HepG2 (cell line): ENCODE results near the gene ABHD6. TPM values are rescaled to one million over a fixed set of nuclear protein-coding genes. Genes with fewer than 3 reads are reported as not detected.

Experiments used
- ATAC-seq: fragments of 200-7000 bp; cut with Tn5 transposase; 3 replicates; pipeline ENCODE4 v1.9.1; 2020; ENCODE audit warnings: mild to moderate bottlenecking, moderate library complexity
- Bru-seq: library from RNA; stranded (reverse); fragments of 400-500 nt; gene quantifications from one replicate; lab custom pipeline; 2021; lab: Mats Ljungman, UMichigan
- BruChase-seq, 2 experiments: library from RNA; stranded (reverse); fragments of 400-500 nt; gene quantifications; one replicate each; lab custom pipeline; 2021; lab: Mats Ljungman, UMichigan
- BruUV-seq: library from RNA; stranded (reverse); fragments of 400-500 nt; replicated peaks from 2 replicates; lab custom pipeline; 2021; lab: Mats Ljungman, UMichigan
- CTCF ChIA-PET: fragments of 300-600 bp; formaldehyde crosslinking; extraction: SDS; loops from one replicate; lab custom pipeline; 2021; ENCODE audit warnings: low total read pairs, inconsistent platforms, low intra/inter-chr PET ratio; lab: Yijun Ruan, JAX
- POLR2A ChIA-PET: fragments of 350-600 bp; sonication (Branson Sonifier 250); formaldehyde crosslinking; loops from one replicate; lab custom pipeline; 2020; ENCODE audit warnings: antibody characterized with exemption, inconsistent platforms; lab: Yijun Ruan, JAX
- DNase-seq: peaks from one replicate; pipeline ENCODE4 v3.0.0-alpha.2; 2015; ENCODE audit warnings: low spot score
- FAIRE-seq: peaks from 3 replicates; lab custom pipeline; 2011; peaks lifted over from hg19 to GRCh38; lab: Jason Lieb, UNC
- H2AFZ ChIP-seq: one replicate; pipeline ENCODE4 v1.6.1; 2011; ENCODE audit warnings: low read length, inconsistent platforms
- H3K27ac ChIP-seq: fragments of 300-600 bp; 3 replicates; pipeline ENCODE4 v1.8.0; 2011; ENCODE audit warnings: mixed run types, mild to moderate bottlenecking, mixed read lengths, low read length, inconsistent platforms; ENCODE audit not compliant: insufficient read depth; ENCODE audit errors: extremely low read length
- H3K27me3 ChIP-seq, 2 experiments: fragments of 200-600 bp in 1 of 2; 2 replicates in 1 of 2; 3 replicates in 1 of 2; pipeline versions ENCODE4 v1.6.0 to v1.8.0; 2011; ENCODE audit warnings: low read length in 2 of 2, mild to moderate bottlenecking in 2 of 2, moderate library complexity in 2 of 2, inconsistent platforms in 1 of 2; ENCODE audit not compliant: insufficient read depth in 2 of 2, control insufficient read depth in 1 of 2
- H3K36me3 ChIP-seq, 2 experiments: fragments of 200-600 bp in 1 of 2; replicated peaks in 1 of 2; 2 replicates in 1 of 2; 3 replicates in 1 of 2; pipeline versions ENCODE4 v1.5.1 to v1.8.0; 2011; ENCODE audit warnings: low read length in 2 of 2, inconsistent platforms in 1 of 2; ENCODE audit not compliant: insufficient read depth in 2 of 2, control insufficient read depth in 1 of 2
- H3K4me1 ChIP-seq: 2 replicates; pipeline ENCODE4 v1.5.1; 2012; ENCODE audit warnings: low read length, inconsistent platforms; ENCODE audit not compliant: insufficient read depth
- H3K4me2 ChIP-seq: 2 replicates; pipeline ENCODE4 v1.6.0; 2011; ENCODE audit warnings: low read depth, low read length, inconsistent platforms
- H3K4me3 ChIP-seq, 3 experiments: fragments of 200-600 bp in 1 of 3; sonication (generic), shearing (Covaris generic) in 1 of 3; replicated peaks in 1 of 3; 2 replicates each; pipeline ENCODE4 v1.5.1; 2011 to 2016; ENCODE audit warnings: low read length in 3 of 3, inconsistent platforms in 2 of 3, low read depth in 2 of 3, mild to moderate bottlenecking in 2 of 3, control low read depth in 1 of 3, mixed read lengths in 1 of 3; ENCODE audit not compliant: insufficient read depth in 1 of 3
- H3K79me2 ChIP-seq: one replicate; pipeline ENCODE4 v1.6.1; 2011; ENCODE audit warnings: low read length, inconsistent platforms; ENCODE audit not compliant: insufficient read depth
- H3K9ac ChIP-seq: 2 replicates; pipeline ENCODE4 v1.6.0; 2011; ENCODE audit warnings: mild to moderate bottlenecking, low read depth, low read length, inconsistent platforms; ENCODE audit not compliant: insufficient read depth
- H3K9me3 ChIP-seq: 2 replicates; pipeline ENCODE4 v1.5.1; 2012; ENCODE audit warnings: mild to moderate bottlenecking, low read length
- H4K20me1 ChIP-seq: 2 replicates; pipeline ENCODE4 v1.6.0; 2011; ENCODE audit warnings: inconsistent platforms, mild to moderate bottlenecking, low read length, moderate library complexity; ENCODE audit not compliant: insufficient read depth
- AFF4 ChIP-seq: sonication (generic); formaldehyde crosslinking; IDR thresholded peaks from 2 replicates; pipeline ENCODE4 v1.4.0; 2020; ENCODE audit warnings: missing genetic modification reagents
- ERF ChIP-seq: IDR thresholded peaks from 2 replicates; pipeline ENCODE4 v1.6.1; 2018; ENCODE audit warnings: missing biosample characterization, missing genetic modification reagents
- FOXA3 ChIP-seq: IDR thresholded peaks from 2 replicates; pipeline ENCODE4 v1.6.1; 2016; ENCODE audit warnings: missing genetic modification reagents, missing compliant biosample characterization
- KAT7 ChIP-seq: IDR thresholded peaks from 2 replicates; pipeline ENCODE4 v1.6.1; 2018; ENCODE audit warnings: borderline replicate concordance, missing compliant biosample characterization
- MAX ChIP-seq: IDR thresholded peaks from 2 replicates; pipeline ENCODE4 v1.6.1; 2012; ENCODE audit warnings: inconsistent platforms
- NFRKB ChIP-seq: fragments of 450-650 bp; IDR thresholded peaks from 2 replicates; pipeline ENCODE4 v1.6.1; 2017
- NR1H2 ChIP-seq: sonication (generic); formaldehyde crosslinking; IDR thresholded peaks from 2 replicates; pipeline ENCODE4 v1.8.1; 2022; ENCODE audit warnings: low read depth, missing genetic modification reagents, borderline replicate concordance
- PCBP1 ChIP-seq: fragments of 200-400 bp; formaldehyde crosslinking; IDR thresholded peaks from 2 replicates; pipeline ENCODE4 v1.6.1; 2017; ENCODE audit warnings: mild to moderate bottlenecking, low read depth, low read length, borderline replicate concordance
- POLR2AphosphoS5 ChIP-seq: IDR thresholded peaks from 2 replicates; pipeline ENCODE4 v1.6.1; 2012; ENCODE audit warnings: low read depth, low read length
- RNF2 ChIP-seq: fragments of 450-650 bp; conservative IDR thresholded peaks from 2 replicates; pipeline ENCODE4 v1.6.1; 2016; ENCODE audit warnings: low read depth
- ZMYM2 ChIP-seq: sonication (generic); formaldehyde crosslinking; IDR thresholded peaks from 2 replicates; pipeline ENCODE4 v1.8.0; 2022; ENCODE audit warnings: mild to moderate bottlenecking, missing genetic modification reagents
- ZNF263 ChIP-seq: sonication (generic); formaldehyde crosslinking; IDR thresholded peaks from 2 replicates; pipeline ENCODE4 v1.4.0; 2020; ENCODE audit warnings: missing genetic modification reagents
- ZNF781 ChIP-seq: sonication (generic); formaldehyde crosslinking; IDR thresholded peaks from 2 replicates; pipeline ENCODE4 v1.5.1; 2020; ENCODE audit warnings: borderline replicate concordance, mild to moderate bottlenecking, missing genetic modification reagents; ENCODE audit errors: not compliant biosample characterization
- WGBS: methylation state at CpG from one replicate; pipeline ENCODE4 v1.1.6; 2017; ENCODE audit warnings: low lambda C conversion rate; 5-methylcytosine and 5-hydroxymethylcytosine counted together
- in situ Hi-C: cut with HindIII; loops from 2 replicates; pipeline ENCODE4 v1.10.0; 2017; ENCODE audit warnings: low pct_unique_long_range_greater_than_20kb; ENCODE audit not compliant: extremely low pct_ligation_motif_present
- intact Hi-C: fragments of 100-400 bp; cut with micrococcal nuclease; formaldehyde crosslinking; loops from one replicate; pipeline ENCODE4 v1.10.0; 2022; ENCODE audit not compliant: unreplicated experiment
- long read RNA-seq, 2 experiments: library from RNA in 1 of 2; library from polyadenylated mRNA in 1 of 2; stranded (forward) in 1 of 2; unstranded in 1 of 2; transcript quantifications; one replicate each; pipeline ENCODE4 v2.0.0, GENCODE V29; 2019 to 2022
- polyA minus RNA-seq, 3 experiments: library from RNA; depleted of rRNA, polyadenylated mRNA; stranded (reverse); fragments of >200 nt; gene quantifications; 2 replicates each; pipeline ENCODE4 v1.2.3, GENCODE V29; 2011; ENCODE audit warnings: low replicate concordance in 1 of 3
- polyA plus RNA-seq, 8 experiments: library from polyadenylated mRNA; depleted of rRNA in 3 of 8; stranded (reverse) in 7 of 8; unstranded in 1 of 8; fragments of >200 nt; fragmentation: Illumina TruSeq in 4 of 8; extraction: Trizol in 4 of 8; gene quantifications; 2 replicates each; pipeline versions ENCODE4 v1.2.1 to v1.2.3, GENCODE V29; 2011 to 2016; ENCODE audit warnings: low read depth in 4 of 8, missing spikeins in 1 of 8, mixed read lengths in 1 of 8; ENCODE audit not compliant: insufficient read depth in 1 of 8
- total RNA-seq, 5 experiments: library from RNA; depleted of rRNA; stranded (reverse); fragments of >200 nt; fragmentation: Illumina TruSeq; extraction: Trizol; gene quantifications; 2 replicates each; pipeline ENCODE4 v1.2.3, GENCODE V29; 2016; ENCODE audit warnings: low read depth in 1 of 5

The ABHD6 gene
- total RNA-seq (2016; rRNA removed; fragmentation: Illumina TruSeq; extraction: Trizol), result 5.7 and 9.0 TPM in 2 replicates
- 4.3 and 4.9 TPM in 2 replicates for total RNA-seq (2016; cell fraction: cytosol; rRNA removed; fragmentation: Illumina TruSeq; extraction: Trizol; ENCODE audit: low read depth)
- 4.8 and 8.8 TPM in 2 replicates for total RNA-seq (2016; cell fraction: insoluble cytoplasmic fraction; rRNA removed; fragmentation: Illumina TruSeq; extraction: Trizol)
- 7.3 and 7.9 TPM in 2 replicates for total RNA-seq (2016; cell fraction: membrane; rRNA removed; fragmentation: Illumina TruSeq; extraction: Trizol)
- 7.5 and 8.4 TPM in 2 replicates for total RNA-seq (2016; cell fraction: nucleus; rRNA removed; fragmentation: Illumina TruSeq; extraction: Trizol)
- polyA plus RNA-seq (2011; rRNA removed), result 16.5 and 17.2 TPM in 2 replicates
- 17.9 and 18.6 TPM in 2 replicates for polyA plus RNA-seq (2011; cell fraction: cytosol; rRNA removed)
- polyA plus RNA-seq (2011; cell fraction: nucleus; rRNA removed), result 10.2 and 11.0 TPM in 2 replicates
- 7.6 and 9.4 TPM in 2 replicates for polyA plus RNA-seq (2012)
- 3.4 and 4.3 TPM in 2 replicates for polyA plus RNA-seq (2016; cell fraction: cytosol; fragmentation: Illumina TruSeq; extraction: Trizol; ENCODE audit: low read depth)
- 4.7 and 5.8 TPM in 2 replicates for polyA plus RNA-seq (2016; cell fraction: insoluble cytoplasmic fraction; fragmentation: Illumina TruSeq; extraction: Trizol; ENCODE audit: low read depth)
- polyA plus RNA-seq (2016; cell fraction: membrane; fragmentation: Illumina TruSeq; extraction: Trizol; ENCODE audit: low read depth), result 4.9 and 6.1 TPM in 2 replicates
- polyA plus RNA-seq (2016; cell fraction: nucleus; fragmentation: Illumina TruSeq; extraction: Trizol; ENCODE audit: insufficient read depth, low read depth), result 9.1 and 12.2 TPM in 2 replicates
- polyA minus RNA-seq (2011; rRNA and poly(A)+ RNA removed; ENCODE audit: low replicate concordance), result 34.5 and 67.6 TPM in 2 replicates
- polyA minus RNA-seq (2011; cell fraction: cytosol; rRNA and poly(A)+ RNA removed), result 10.7 and 12.8 TPM in 2 replicates
- polyA minus RNA-seq (2011; cell fraction: nucleus; rRNA and poly(A)+ RNA removed), result 12.6 and 14.9 TPM in 2 replicates
- percentile 45 among the genes with signal in this experiment for Bru-seq, nascent RNA
- percentile 44 among the genes with signal in this experiment for BruChase-seq, experiment 1, labeled RNA remaining after a 6-hour chase
- percentile 44 among the genes with signal in this experiment for BruChase-seq, experiment 2, labeled RNA remaining after a 2-hour chase
- long read RNA-seq, experiment 1, transcript ABHD6-205 (10 exons, 2,482 nt), result major isoform, 8 of 22 reads
- long read RNA-seq, experiment 1, transcript ABHD6-201 (9 exons, 2,393 nt), result minor isoform, 6 of 22 reads
- long read RNA-seq, experiment 1, partial matches to known transcripts, result 2 of 22 reads
- long read RNA-seq, experiment 1, other reads (novel, unspliced or antisense), result 5 of 22 reads
- long read RNA-seq, experiment 2, transcript ABHD6-201 (9 exons, 2,393 nt), result major isoform, 7 of 22 reads
- long read RNA-seq, experiment 2, partial matches to known transcripts, result 5 of 22 reads
- long read RNA-seq, experiment 2, other reads (novel, unspliced or antisense), result 7 of 22 reads

GRCh38 chr3:58237238-58237940 lies at the start of gene ABHD6:
ABHD6 (plus strand) TSS chr3:58237792; CDS start chr3:58256587, 18,795 bp downstream.
- Histone ChIP-seq H3K27me3 (peaks cover 1 to 11% of the 10 kb centered on the region in 2 experiments; a peak in 3 of 5 replicates), H4K20me1 (no peaks in the 10 kb centered on the region), H3K27ac (peak within 1 kb of the TSS; percentile 44), H3K79me2 (no peaks in the 10 kb centered on the region), H3K9ac (peak within 1 kb of the TSS; percentile 57), H2AFZ (peak within 1 kb of the TSS; percentile 77), H3K9me3 (no peaks in the 10 kb centered on the region), H3K4me3 (peak within 1 kb of the TSS; percentile 89 to 95 (median 93)), H3K4me1 (peaks cover 68% of the 10 kb centered on the region), H3K36me3 (no peaks in the 10 kb centered on the region), H3K4me2 (peak within 1 kb of the TSS; percentile 99)
- ATAC-seq (peak; percentile 84), FAIRE-seq (no peak), DNase-seq (peak; percentile 40)
- ChIA-PET POLR2A (interaction anchor here (0.8 to 2.6 kb wide), 4 partner anchors 19 to 69 kb away, joined by 3 to 9 read pairs (median 4); partner anchors contain the start of genes HTD2 and RPP14), CTCF (interaction anchor here (0.6 kb wide), 1 partner anchor 280 kb away, joined by 3 read pairs; no protein-coding TSS in a partner anchor)
- WGBS, result 0% methylated on average over 7 of the region's 77 CpGs
- in situ Hi-C loops, result loop anchor here (5.0 kb wide), 2 partner anchors 50 to 70 kb away; partner anchors contain the start of genes HTD2 and RPP14
- intact Hi-C loops, result loop anchor here (2.0 to 5.0 kb wide), 3 partner anchors 15 to 65 kb away; no protein-coding TSS in a partner anchor
- BruUV-seq, result no TSS peak
- TF ChIP-seq MAX (peak; percentile 33; the same call in 1 of the 2 replicates), NR1H2 (no peak), KAT7 (CRISPR knock-in tag) (no peak), RNF2 (no peak), FOXA3 (CRISPR knock-in tag) (0 out of 2 replicates have a peak, but pooled peaks have one; percentile 8), ERF (CRISPR knock-in tag) (peak; percentile 55; the same call in 1 of the 2 replicates), PCBP1 (no peak), ZMYM2 (peak; percentile 60; the same call in 1 of the 2 replicates), NFRKB (no peak), ZNF781 (CRISPR knock-in tag) (no peak), ZNF263 (CRISPR knock-in tag) (no peak), AFF4 (CRISPR knock-in tag) (no peak), POLR2AphosphoS5 (peak; percentile 47)
